ENCODE results near the gene SLC7A5.

The SLC7A5 gene

DNA sequence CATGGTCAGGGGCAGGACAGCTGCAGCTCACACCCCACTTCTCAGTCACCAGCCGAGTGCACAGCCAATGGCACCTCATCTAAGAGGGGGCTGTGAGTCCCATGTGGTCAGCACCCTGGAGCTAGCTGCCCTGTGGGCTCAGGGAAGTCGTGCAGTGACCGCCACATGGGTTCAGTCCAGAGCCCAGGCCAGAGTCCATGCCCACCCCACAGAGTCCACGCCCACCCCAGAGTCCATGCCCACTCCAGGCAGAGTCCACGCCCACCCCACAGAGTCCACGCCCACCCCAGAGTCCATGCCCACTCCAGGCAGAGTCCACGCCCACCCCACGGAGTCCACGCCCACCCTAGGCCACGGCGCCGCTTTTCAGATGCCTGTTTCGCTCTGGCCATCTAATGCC is 24.1 kb downstream of the SLC7A5 start:
- DNase-seq, result no peak

DNA sequence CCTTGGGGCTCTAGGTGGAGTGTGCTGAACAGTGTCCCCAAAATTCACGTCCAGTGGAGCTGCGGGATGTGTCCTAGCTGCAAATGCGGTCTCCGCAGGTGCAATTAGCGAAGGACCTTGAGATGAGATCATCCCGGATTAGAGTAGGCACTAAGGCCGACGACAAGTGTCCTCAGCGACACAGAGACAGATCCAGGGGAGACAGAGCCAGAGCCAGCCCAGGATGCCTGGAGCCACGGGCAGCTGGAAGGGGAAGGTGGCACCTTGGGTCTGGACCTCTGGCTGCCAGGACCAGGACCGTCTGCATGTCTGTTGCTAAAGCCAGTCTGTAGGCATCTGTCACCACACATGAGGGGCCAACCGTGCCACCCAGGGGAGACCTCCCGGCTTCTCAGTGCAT is 24.5 kb downstream of the SLC7A5 start:
- no peak for DNase-seq

GRCh38 chr16:87844120-87844733 is 25.1 kb downstream of the SLC7A5 start:
- DNase-seq, result no peak

- DNase-seq, result no peak
Observed at GRCh38 chr16:87843678-87844105, 25.6 kb downstream of the SLC7A5 start.

GRCh38 chr16:87842209-87842869 is 27.0 kb downstream of the SLC7A5 start:
- DNase-seq, result no peak

GRCh38 chr16:87841340-87842208 is 27.7 kb downstream of the SLC7A5 start:
- no peak for DNase-seq

GRCh38 chr16:87840271-87840978 is 28.9 kb downstream of the SLC7A5 start:
- no peak for DNase-seq

DNA sequence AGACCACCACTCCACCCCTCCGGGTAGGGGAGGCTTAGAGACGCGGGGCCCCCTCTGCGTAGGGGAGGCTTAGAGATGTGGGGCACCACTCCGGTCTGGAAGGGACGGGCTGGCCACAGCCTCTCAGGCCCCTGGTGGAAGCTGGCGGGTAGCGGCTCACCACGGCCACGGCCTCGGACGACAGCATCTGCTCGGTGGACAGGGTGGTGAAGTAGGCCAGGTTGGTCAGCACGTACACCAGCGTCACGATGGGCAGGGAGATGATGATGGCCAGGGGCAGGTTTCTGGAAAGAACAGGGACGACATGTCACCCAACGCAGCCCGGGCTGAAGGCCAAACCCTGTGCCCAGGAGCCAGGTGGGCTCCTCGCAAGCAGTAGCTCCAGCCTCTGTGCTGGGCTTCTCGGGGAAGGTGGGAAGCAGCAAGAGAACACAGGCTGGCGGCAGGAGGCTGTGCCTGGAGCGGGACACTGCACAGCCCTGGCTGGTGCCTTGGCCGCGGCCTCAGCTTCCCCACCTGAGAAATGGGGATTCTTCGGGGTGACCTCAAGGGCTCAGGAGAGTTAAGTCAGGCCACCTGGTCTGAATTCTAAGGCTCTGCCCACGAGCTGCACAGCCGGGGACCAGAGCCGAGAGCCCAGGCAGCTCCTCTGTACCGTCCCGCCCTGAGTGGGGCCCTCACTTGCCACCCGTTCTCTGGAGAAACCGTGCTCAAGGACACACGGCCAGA is 29.6 kb downstream of the SLC7A5 start:
- DNase-seq, result no peak

- DNase-seq, result no peak
Observed at GRCh38 chr16:87838643-87839541, 30.4 kb downstream of the SLC7A5 start.

- no peak for DNase-seq
Observed at GRCh38 chr16:87837627-87838289, 31.5 kb downstream of the SLC7A5 start.

DNA sequence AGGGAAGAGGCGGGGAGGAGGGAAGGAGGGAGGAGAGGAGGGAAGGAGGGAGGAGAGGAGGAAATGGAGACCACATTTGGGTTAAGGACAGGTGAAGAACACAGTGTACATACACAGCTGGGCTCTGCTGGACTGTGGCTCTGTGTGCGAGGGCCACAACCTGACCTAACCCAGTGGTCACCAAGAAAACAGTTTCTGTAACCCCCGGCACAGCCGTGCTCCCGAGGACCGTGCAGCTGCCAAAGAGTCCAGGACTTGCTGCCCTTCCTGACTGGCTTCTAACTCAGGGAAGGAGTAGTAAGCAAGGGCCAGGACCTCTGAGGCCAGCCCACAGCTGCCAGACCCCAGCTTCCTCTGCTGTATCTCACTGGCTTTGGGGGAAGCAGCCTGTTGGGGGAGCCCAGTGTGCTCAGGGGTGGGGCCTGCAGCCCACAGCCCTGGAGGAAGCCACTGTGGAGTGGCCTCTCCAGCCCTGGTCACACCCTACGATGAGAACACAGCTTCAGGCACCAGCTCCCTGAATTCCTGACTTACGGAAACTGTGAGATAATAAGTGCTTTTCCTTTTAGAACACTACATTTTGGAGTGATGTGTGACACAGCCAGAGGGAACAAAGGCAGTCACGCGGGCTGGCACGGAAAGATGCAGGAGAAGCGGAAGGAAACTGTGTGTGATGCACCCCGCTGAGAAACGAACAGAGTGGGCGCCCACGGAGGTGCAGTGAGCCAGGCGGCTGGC is 32.3 kb downstream of the SLC7A5 start:
- DNase-seq, result no peak

DNA sequence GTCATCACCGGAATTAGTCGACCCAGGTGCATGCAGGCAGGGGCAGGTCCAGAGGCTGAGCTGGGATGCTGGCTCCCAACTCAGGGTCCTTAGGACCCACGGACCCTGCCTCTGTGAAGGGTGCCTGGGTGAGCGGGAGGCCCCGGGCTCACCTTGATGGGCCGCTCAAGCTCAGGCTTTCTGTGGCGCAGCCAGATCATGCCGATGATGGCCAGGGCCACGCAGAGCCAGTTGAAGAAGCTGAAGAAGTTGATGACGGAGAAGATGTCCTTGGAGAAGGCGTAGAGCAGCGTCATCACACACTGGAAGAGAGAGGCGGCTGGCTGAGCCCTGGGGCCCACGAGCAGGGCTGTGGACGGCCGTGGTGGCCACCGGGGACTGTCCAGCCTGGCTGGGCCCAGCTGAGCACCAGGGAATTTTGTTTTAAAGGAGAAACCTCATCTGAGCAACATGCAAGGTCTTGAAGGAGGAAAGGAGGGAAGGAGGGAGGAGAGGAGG is 32.9 kb downstream of the SLC7A5 start:
- DNase-seq, result no peak

DNA sequence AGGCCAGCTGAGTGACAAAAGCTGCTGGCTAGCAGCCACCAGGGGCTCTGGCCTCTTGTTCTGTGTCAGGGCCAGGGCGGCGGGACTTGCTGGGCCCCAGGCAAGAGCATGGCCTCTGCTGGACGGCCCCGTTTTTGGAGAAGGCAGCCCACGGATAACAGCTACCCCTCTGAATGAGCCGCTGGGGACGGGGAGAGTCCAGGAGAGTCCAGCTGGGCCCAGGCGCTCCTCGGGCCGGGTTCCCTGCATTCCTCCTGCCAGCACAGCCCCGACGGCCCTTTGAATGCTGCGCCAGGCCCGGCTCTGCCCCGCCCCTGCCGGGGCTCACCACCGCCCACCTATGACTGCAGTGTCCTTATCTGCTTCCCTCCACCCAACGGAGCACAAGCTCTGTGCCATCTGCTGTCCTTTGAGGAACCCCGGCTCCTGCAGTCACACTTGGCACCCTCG is 33.4 kb downstream of the SLC7A5 start:
- DNase-seq, result no peak

DNA sequence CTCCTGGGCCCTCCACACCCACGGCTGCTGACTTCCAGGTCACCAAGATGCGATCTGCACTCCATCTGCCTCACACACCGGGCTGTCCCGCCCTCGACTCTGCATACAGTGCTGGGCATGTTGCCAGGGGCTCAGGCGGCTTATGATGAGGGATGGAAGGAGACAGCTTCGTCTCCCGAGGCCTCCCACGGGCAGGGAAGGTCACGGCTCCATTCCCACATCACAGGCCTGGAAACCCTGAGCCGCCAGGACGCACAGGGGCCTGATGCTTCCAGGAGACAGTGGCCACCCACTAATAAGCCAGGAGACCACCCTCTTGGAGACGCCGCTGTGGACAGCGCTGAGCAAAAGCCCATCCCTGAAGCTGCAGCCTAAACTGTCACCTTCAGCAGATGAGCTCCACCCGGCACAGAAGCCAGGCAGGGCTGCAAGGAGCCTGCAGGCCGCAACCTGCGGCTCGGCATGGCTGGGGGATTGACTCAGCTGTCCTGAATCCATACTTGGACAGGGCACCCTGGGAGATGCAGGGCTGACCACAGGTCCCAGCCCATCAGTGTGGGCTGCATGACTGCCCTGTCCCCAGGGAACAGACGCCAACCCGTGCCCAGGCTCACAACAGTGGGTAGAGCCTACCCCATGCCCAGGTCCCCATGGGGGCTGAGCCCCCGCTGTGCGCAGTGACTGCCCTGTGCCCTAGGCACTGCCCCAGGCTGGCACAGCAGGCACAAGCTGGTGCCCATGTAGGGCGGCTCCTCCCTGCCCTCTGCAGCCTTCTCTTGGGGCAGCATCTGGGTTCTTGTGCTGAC is 34.4 kb downstream of the SLC7A5 start:
- no peak for DNase-seq

- no peak for DNase-seq
Observed at GRCh38 chr16:87834005-87834667, 35.2 kb downstream of the SLC7A5 start.

DNA sequence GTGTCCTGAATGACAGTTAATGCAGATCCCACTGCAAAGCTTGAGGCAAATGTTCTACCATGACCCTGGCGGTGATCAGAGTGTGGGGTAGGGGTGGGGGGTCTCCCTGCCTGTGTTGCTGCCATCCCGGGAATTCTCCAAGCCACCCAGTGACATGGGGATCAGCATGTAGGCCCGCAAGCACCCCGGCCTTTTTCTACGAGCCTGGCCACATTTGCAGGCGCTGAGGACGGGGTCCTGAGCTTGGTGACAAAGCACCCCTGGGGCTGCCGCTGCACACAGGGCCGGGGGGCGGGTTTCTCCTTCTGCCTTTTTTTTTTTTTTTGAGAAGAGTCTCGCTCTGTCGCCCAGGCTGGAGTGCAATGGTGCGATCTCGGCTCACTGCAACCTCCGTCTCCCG is 35.8 kb downstream of the SLC7A5 start:
- DNase-seq, result no peak

- peak; percentile 51 for DNase-seq
Observed at GRCh38 chr16:87832741-87833502, 36.4 kb downstream of the SLC7A5 start.

DNA sequence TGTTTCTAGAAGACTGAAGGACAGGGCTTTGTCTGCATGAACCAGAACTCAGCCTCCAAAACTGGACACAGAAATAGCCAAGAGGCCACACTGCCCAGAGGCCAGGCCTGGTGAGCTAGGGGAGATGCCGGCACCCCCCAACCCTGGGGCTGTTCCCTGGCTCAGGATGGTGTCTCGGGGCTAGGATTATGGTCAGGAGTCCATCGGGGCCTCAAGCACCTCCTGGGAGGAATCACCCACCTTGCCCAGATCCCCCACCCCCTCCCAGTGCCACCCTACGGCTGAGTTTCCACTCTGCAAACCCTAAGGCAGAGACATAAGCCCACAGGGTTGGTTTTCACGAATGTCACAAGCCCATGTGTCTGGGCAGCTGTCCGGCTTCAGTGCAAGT is 37.2 kb downstream of the SLC7A5 start:
- no peak for DNase-seq
